HCT116 (cell line): ENCODE results near the gene PRICKLE2. TPM values are rescaled to one million over a fixed set of nuclear protein-coding genes. Genes with fewer than 3 reads are reported as not detected.

ENCODE experiments used
- ATAC-seq: fragments of 200-7000 bp; cut with Tn5 transposase; 2 replicates; pipeline ENCODE4 v1.9.1; 2020; ENCODE audit warnings: mild to moderate bottlenecking, moderate library complexity
- BruUV-seq: library from RNA; stranded (reverse); fragments of 400-500 nt; replicated peaks from 2 replicates; lab custom pipeline; 2021; lab: Mats Ljungman, UMichigan
- CTCF ChIA-PET: fragments of 300-600 bp; sonication (Branson Sonifier 250); formaldehyde crosslinking; loops from one replicate; lab custom pipeline; 2021; ENCODE audit warnings: antibody characterized with exemption; lab: Charles Lee
- POLR2A ChIA-PET: fragments of 300-600, 350-600 bp; sonication (Branson Sonifier 250); formaldehyde crosslinking; loops from one replicate; lab custom pipeline; 2021; ENCODE audit warnings: antibody characterized with exemption; lab: Charles Lee
- RAD21 ChIA-PET, 2 experiments: fragments of 300-600 bp; sonication (Branson Sonifier 250); formaldehyde crosslinking; loops; one replicate each; lab custom pipeline; 2023; ENCODE audit warnings: low total read pairs in 2 of 2; ENCODE audit not compliant: uncharacterized antibody in 2 of 2, unreplicated experiment in 2 of 2, low non-redundant PET in 1 of 2; lab: Charles Lee
- DNase-seq: peaks from one replicate; pipeline ENCODE4 v3.0.0-alpha.2; 2010; ENCODE audit warnings: low read depth, low spot score
- H2AFZ ChIP-seq: fragments of 200-600 bp; shearing (Covaris generic), sonication (generic); 2 replicates; pipeline ENCODE4 v1.6.1; 2017; ENCODE audit warnings: low read depth, mixed run types, mixed read lengths, antibody characterized with exemption, low read length; ENCODE audit not compliant: poor library complexity, severe bottlenecking
- H3K27ac ChIP-seq: 2 replicates; pipeline ENCODE4 v1.5.1; 2012; ENCODE audit warnings: low read depth, low read length
- H3K27me3 ChIP-seq: fragments of 200-600 bp; sonication (generic); 2 replicates; pipeline ENCODE4 v1.6.1; 2016; ENCODE audit warnings: mixed run types, low read length, mixed read lengths; ENCODE audit not compliant: insufficient read depth
- H3K36me3 ChIP-seq, 2 experiments: fragments of 200-500 bp in 1 of 2; fragments of 200-600 bp in 1 of 2; sonication (Bioruptor generic) in 1 of 2; sonication (generic) in 1 of 2; 2 replicates each; pipeline versions ENCODE4 v1.5.1 to v1.6.1; 2014 to 2016; ENCODE audit warnings: low read length in 2 of 2, inconsistent platforms in 1 of 2, mixed read lengths in 1 of 2, mixed run types in 1 of 2; ENCODE audit not compliant: insufficient read depth in 2 of 2, control insufficient read depth in 1 of 2
- H3K4me1 ChIP-seq, 2 experiments: fragments of 200-600 bp in 1 of 2; sonication (generic) in 1 of 2; 2 replicates each; pipeline versions ENCODE4 v1.5.1 to v1.6.1; 2012 to 2017; ENCODE audit warnings: low read length in 2 of 2, inconsistent platforms in 1 of 2, mild to moderate bottlenecking in 1 of 2, mixed read lengths in 1 of 2, mixed run types in 1 of 2, moderate library complexity in 1 of 2; ENCODE audit not compliant: insufficient read depth in 2 of 2, control insufficient read depth in 1 of 2
- H3K4me2 ChIP-seq: fragments of 200-600 bp; sonication (generic); 2 replicates; pipeline ENCODE4 v1.6.1; 2017; ENCODE audit warnings: mixed run types, low read length, mixed read lengths
- H3K4me3 ChIP-seq, 2 experiments: fragments of 200-600 bp in 1 of 2; sonication (generic) in 1 of 2; replicated peaks in 1 of 2; 2 replicates each; pipeline ENCODE4 v1.5.1; 2011 to 2016; ENCODE audit warnings: low read length in 2 of 2, control low read depth in 1 of 2, low read depth in 1 of 2, mild to moderate bottlenecking in 1 of 2, mixed read lengths in 1 of 2, mixed run types in 1 of 2
- H3K79me2 ChIP-seq: fragments of 200-600 bp; sonication (generic); 2 replicates; pipeline ENCODE4 v1.6.1; 2017; ENCODE audit warnings: mild to moderate bottlenecking, mixed run types, low read length, moderate library complexity, mixed read lengths; ENCODE audit not compliant: insufficient read depth
- H3K9ac ChIP-seq: fragments of 200-600 bp; sonication (generic); 2 replicates; pipeline ENCODE4 v1.6.1; 2016; ENCODE audit warnings: low read length, mixed read lengths
- H3K9me2 ChIP-seq: fragments of 200-600 bp; sonication (generic), shearing (Covaris generic); 2 replicates; pipeline ENCODE4 v1.6.1; 2017; ENCODE audit warnings: mixed run types, mild to moderate bottlenecking, moderate library complexity; ENCODE audit not compliant: insufficient read depth
- H3K9me3 ChIP-seq, 2 experiments: fragments of 200-500 bp in 1 of 2; fragments of 200-600 bp in 1 of 2; sonication (Bioruptor generic) in 1 of 2; sonication (generic) in 1 of 2; 2 replicates each; pipeline ENCODE4 v1.6.1; 2014 to 2017; ENCODE audit warnings: low read length in 2 of 2, mixed read lengths in 2 of 2, inconsistent platforms in 1 of 2, low read depth in 1 of 2, mild to moderate bottlenecking in 1 of 2, mixed run types in 1 of 2, moderate library complexity in 1 of 2; ENCODE audit not compliant: control insufficient read depth in 1 of 2, insufficient read depth in 1 of 2
- H4K20me1 ChIP-seq: fragments of 200-600 bp; sonication (generic), shearing (Covaris generic); 2 replicates; pipeline ENCODE4 v1.6.1; 2017; ENCODE audit warnings: mixed run types, mild to moderate bottlenecking, moderate library complexity; ENCODE audit not compliant: insufficient read depth
- ATF3 ChIP-seq: IDR thresholded peaks from 2 replicates; pipeline ENCODE4 v1.6.1; 2012
- CEBPB ChIP-seq: IDR thresholded peaks from 2 replicates; pipeline ENCODE4 v1.6.1; 2012; ENCODE audit warnings: low read depth
- EGR1 ChIP-seq: IDR thresholded peaks from 2 replicates; pipeline ENCODE4 v1.6.1; 2012; ENCODE audit warnings: low read depth
- ELF1 ChIP-seq: IDR thresholded peaks from 2 replicates; pipeline ENCODE4 v1.6.1; 2012; ENCODE audit warnings: low read depth, borderline replicate concordance
- EZH2phosphoT487 ChIP-seq: fragments of 200-600 bp; IDR thresholded peaks from 2 replicates; pipeline ENCODE4 v1.6.1; 2018; ENCODE audit warnings: antibody characterized with exemption, borderline replicate concordance
- FOSL1 ChIP-seq: IDR thresholded peaks from 2 replicates; pipeline ENCODE4 v1.6.1; 2012; ENCODE audit warnings: low read depth
- JUND ChIP-seq: IDR thresholded peaks from 2 replicates; pipeline ENCODE4 v1.6.1; 2012
- POLR2A ChIP-seq: IDR thresholded peaks from 2 replicates; pipeline ENCODE4 v1.7.0; 2011; ENCODE audit warnings: borderline replicate concordance; ENCODE audit not compliant: insufficient read depth, insufficient read length; ENCODE audit errors: extremely low read depth
- POLR2AphosphoS5 ChIP-seq: IDR thresholded peaks from 2 replicates; pipeline ENCODE4 v1.6.1; 2011; ENCODE audit warnings: mild to moderate bottlenecking, low read depth, low read length, moderate library complexity
- RAD21 ChIP-seq: IDR thresholded peaks from 2 replicates; pipeline ENCODE4 v1.6.1; 2012; ENCODE audit warnings: low read depth, mild to moderate bottlenecking
- SIN3A ChIP-seq: IDR thresholded peaks from 2 replicates; pipeline ENCODE4 v1.6.1; 2012; ENCODE audit warnings: low read depth
- SP1 ChIP-seq: IDR thresholded peaks from 2 replicates; pipeline ENCODE4 v1.6.1; 2012; ENCODE audit warnings: low read depth
- YY1 ChIP-seq: IDR thresholded peaks from 2 replicates; pipeline ENCODE4 v1.6.1; 2011; ENCODE audit warnings: low read length, low read depth, moderate library complexity, mild to moderate bottlenecking; ENCODE audit not compliant: insufficient replicate concordance; ENCODE audit errors: extremely low read depth
- ZBTB33 ChIP-seq: IDR thresholded peaks from 2 replicates; pipeline ENCODE4 v1.6.1; 2011; ENCODE audit warnings: mild to moderate bottlenecking, low read length, moderate library complexity; ENCODE audit not compliant: insufficient replicate concordance; ENCODE audit errors: extremely low read depth
- ZNF274 ChIP-seq: fragments of 200-500 bp; sonication (Bioruptor generic); IDR thresholded peaks from 2 replicates; pipeline ENCODE4 v1.6.1; 2014; ENCODE audit warnings: mild to moderate bottlenecking, low read depth, low read length, inconsistent platforms
- intact Hi-C: fragments of 100-400 bp; cut with micrococcal nuclease; formaldehyde crosslinking; loops from 2 replicates; pipeline ENCODE4 v1.10.0; 2022
- total RNA-seq: library from RNA; stranded (reverse); gene quantifications from one replicate; pipeline ENCODE4 v1.2.1, GENCODE V29; 2021; ENCODE audit not compliant: unreplicated experiment
- TF ChIP-seq, protein P1 (sequence below): IDR thresholded peaks from 2 replicates; pipeline ENCODE4 v1.6.1; 2012; ENCODE audit warnings: low read depth

The PRICKLE2 gene
- total RNA-seq, 1 experiment from 2014 or later, result 0.05 TPM

DNA sequence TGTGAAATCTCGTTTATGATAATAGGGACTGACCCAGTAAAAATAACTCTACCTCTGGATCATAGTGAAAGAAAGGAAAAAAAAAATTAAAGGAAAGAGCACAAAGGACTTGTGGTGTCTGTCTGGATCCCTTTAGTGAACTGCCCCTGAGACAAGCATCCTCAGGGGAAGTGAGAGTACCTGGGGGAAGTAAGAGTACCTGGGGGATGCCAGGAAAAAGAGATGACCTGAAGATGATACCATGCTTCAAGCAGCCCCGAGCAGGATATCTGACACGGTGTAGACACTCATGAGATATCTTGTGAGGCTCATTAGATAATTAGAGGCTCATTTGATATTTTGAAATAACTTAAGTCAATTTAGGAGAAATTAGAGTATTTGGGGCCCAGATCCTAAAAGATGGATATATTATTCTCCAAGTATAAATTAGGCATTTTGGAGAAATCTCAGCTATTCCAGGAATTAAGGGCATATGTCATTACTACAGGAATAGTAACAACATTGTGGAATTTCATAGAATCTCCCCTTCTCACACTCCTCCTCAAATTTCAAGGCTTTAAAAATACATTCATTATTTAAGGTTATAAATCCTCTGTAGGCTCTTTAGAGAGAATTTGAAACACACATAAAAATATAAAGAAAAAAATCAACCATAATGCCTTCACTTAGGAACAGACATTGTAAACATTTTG is 165.6 kb downstream of the PRICKLE2 start:
- no TSS peak for BruUV-seq
- ChIA-PET RAD21 (no interaction called here), CTCF (no interaction called here)

DNA sequence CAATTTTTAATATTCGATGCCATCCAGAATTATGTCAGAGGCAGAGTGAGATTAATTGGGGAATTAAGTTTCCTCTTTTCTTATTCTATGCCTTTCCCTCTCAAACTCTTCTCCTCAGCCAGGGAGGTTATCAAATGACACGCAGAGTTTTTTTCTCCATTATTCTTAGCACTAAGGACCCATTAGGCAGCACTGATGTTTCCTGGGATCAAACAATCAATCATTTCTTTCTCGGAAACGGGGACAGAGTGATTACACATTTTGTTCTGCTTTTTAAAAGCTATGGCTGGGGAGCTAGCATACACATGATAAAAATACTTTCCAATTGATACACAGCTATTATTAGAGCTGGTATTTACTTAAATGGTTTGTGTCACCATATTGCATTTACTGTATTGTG is 166.7 kb downstream of the PRICKLE2 start:
- Histone ChIP-seq H3K27me3 (peaks cover 45% of the 10 kb centered on the region), H3K36me3 (no peaks in the 10 kb centered on the region), H3K4me2 (no peak overlapping the region), H2AFZ (no peak overlapping the region), H3K9me2 (no peaks in the 10 kb centered on the region), H3K4me1 (no peaks in the 10 kb centered on the region), H3K4me3 (no peak overlapping the region), H3K79me2 (no peaks in the 10 kb centered on the region), H3K9ac (no peak overlapping the region), H3K27ac (no peak overlapping the region), H4K20me1 (no peaks in the 10 kb centered on the region), H3K9me3 (no peaks in the 10 kb centered on the region)
- CTCF ChIA-PET, result no interaction called here
- intact Hi-C loops, result no loop called here
- no TSS peak for BruUV-seq
- RAD21 ChIA-PET, result no interaction called here
- DNase-seq (no peak), ATAC-seq (no peak)
- POLR2A ChIA-PET, result no interaction called here
- no peak for TF ChIP-seq EGR1
- TF ChIP-seq, protein P1, sequence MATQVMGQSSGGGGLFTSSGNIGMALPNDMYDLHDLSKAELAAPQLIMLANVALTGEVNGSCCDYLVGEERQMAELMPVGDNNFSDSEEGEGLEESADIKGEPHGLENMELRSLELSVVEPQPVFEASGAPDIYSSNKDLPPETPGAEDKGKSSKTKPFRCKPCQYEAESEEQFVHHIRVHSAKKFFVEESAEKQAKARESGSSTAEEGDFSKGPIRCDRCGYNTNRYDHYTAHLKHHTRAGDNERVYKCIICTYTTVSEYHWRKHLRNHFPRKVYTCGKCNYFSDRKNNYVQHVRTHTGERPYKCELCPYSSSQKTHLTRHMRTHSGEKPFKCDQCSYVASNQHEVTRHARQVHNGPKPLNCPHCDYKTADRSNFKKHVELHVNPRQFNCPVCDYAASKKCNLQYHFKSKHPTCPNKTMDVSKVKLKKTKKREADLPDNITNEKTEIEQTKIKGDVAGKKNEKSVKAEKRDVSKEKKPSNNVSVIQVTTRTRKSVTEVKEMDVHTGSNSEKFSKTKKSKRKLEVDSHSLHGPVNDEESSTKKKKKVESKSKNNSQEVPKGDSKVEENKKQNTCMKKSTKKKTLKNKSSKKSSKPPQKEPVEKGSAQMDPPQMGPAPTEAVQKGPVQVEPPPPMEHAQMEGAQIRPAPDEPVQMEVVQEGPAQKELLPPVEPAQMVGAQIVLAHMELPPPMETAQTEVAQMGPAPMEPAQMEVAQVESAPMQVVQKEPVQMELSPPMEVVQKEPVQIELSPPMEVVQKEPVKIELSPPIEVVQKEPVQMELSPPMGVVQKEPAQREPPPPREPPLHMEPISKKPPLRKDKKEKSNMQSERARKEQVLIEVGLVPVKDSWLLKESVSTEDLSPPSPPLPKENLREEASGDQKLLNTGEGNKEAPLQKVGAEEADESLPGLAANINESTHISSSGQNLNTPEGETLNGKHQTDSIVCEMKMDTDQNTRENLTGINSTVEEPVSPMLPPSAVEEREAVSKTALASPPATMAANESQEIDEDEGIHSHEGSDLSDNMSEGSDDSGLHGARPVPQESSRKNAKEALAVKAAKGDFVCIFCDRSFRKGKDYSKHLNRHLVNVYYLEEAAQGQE, result no peak
- TF ChIP-seq SIN3A, result no peak
- TF ChIP-seq SP1, result no peak
- no peak for TF ChIP-seq EZH2phosphoT487
- TF ChIP-seq JUND, result no peak
- TF ChIP-seq POLR2A, result no peak
- no peak for TF ChIP-seq POLR2AphosphoS5
- TF ChIP-seq CEBPB, result no peak
- TF ChIP-seq ZBTB33, result no peak
- TF ChIP-seq ATF3, result no peak

More for the DNA sequence above, 165.6 kb downstream of the PRICKLE2 start:
- Histone ChIP-seq H2AFZ (no peak overlapping the region), H3K4me3 (no peak overlapping the region), H3K79me2 (no peaks in the 10 kb centered on the region), H3K4me1 (no peaks in the 10 kb centered on the region), H3K36me3 (no peaks in the 10 kb centered on the region), H3K9me3 (no peaks in the 10 kb centered on the region), H4K20me1 (no peaks in the 10 kb centered on the region), H3K27me3 (peaks cover 48% of the 10 kb centered on the region), H3K9me2 (no peaks in the 10 kb centered on the region), H3K4me2 (no peak overlapping the region), H3K27ac (no peak overlapping the region), H3K9ac (no peak overlapping the region)
- no peak for TF ChIP-seq ATF3
- TF ChIP-seq EZH2phosphoT487, result no peak
- no peak for TF ChIP-seq ELF1
- TF ChIP-seq FOSL1, result no peak
- no peak for TF ChIP-seq POLR2AphosphoS5
- no peak for TF ChIP-seq EGR1
- no peak for TF ChIP-seq YY1
- no peak for TF ChIP-seq RAD21
- no peak for TF ChIP-seq ZNF274
- DNase-seq, result no peak
- POLR2A ChIA-PET, result no interaction called here
- no peak for ATAC-seq
- intact Hi-C loops, result no loop called here
